ENCODE measurements around the gene ANKRD18B. TPM values are rescaled to one million over a fixed set of nuclear protein-coding genes. Genes with fewer than 3 reads are reported as not detected.
"Not testable (repeated sequence)": the region's sequence is repeated elsewhere in the genome, so short reads cannot be mapped to it uniquely, and the experiment has no call there.

Gene ANKRD18B
- total RNA-seq, 4 donors from 2014 or later, result not detected

GRCh38 chr9:33577786-33578185 is 53.7 kb downstream of the ANKRD18B start:
- in situ Hi-C loops (cut with MboI; ENCODE audit: low pct_ligation_motif_present in 1 of 4, low pct_unique_long_range_greater_than_20kb in 1 of 4, low sequenced_read_pairs in 3 of 4); H3K27ac ChIP-seq; H3K4me3 ChIP-seq; DNase-seq; intact Hi-C loops (cut with DNase I; ENCODE audit: low total_unique reads); H3K4me1 ChIP-seq; H3K9me3 ChIP-seq; H3K27me3 ChIP-seq; H3K36me3 ChIP-seq: not testable (repeated sequence)
- 42 to 60% methylated on average over 3 of the region's 3 CpGs for WGBS, 2 donors (ENCODE audit: low coverage in 1 of 2)

- in situ Hi-C loops (cut with MboI; ENCODE audit: low pct_ligation_motif_present in 1 of 4, low pct_unique_long_range_greater_than_20kb in 1 of 4, low sequenced_read_pairs in 3 of 4); H3K27ac ChIP-seq; intact Hi-C loops (cut with DNase I; ENCODE audit: low total_unique reads); H3K27me3 ChIP-seq; H3K36me3 ChIP-seq; H3K9me3 ChIP-seq; H3K4me3 ChIP-seq; H3K4me1 ChIP-seq; DNase-seq: not testable (repeated sequence)
- no CpG with 5 or more reads among the region's 1 CpG for WGBS, 2 donors (ENCODE audit: low coverage in 1 of 2)
Measured at GRCh38 chr9:33579996-33580395, 55.9 kb downstream of the ANKRD18B start.

DNA sequence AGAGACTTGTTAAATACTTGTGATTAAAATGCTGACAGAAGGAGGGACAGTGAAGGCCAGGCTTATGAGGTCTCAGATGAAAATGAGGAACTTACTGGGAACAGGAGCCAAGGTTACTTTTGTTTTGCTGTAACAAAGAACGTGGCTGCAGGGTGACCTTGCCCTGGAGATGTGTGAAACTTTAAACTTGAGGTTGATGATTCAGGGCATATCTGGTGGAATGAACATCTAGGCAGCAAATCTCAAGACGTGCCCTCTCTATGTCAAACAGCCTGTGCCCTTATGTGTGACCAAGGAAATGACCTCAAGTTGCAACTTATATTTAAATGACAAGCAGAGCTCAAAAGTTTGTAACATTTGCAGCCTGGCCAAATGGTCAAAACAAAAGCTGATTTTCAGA is 58.6 kb downstream of the ANKRD18B start:
- WGBS, 2 donors (ENCODE audit: low coverage in 1 of 2), result 47% methylated on average over 2 of the region's 2 CpGs; no CpG with 5 or more reads in 1 of the 2 donors

GRCh38 chr9:33586128-33586527 is 62.1 kb downstream of the ANKRD18B start:
- H3K36me3 ChIP-seq; in situ Hi-C loops (cut with MboI; ENCODE audit: low pct_ligation_motif_present in 1 of 4, low pct_unique_long_range_greater_than_20kb in 1 of 4, low sequenced_read_pairs in 3 of 4); H3K4me1 ChIP-seq; H3K27ac ChIP-seq; H3K9me3 ChIP-seq; H3K4me3 ChIP-seq; H3K27me3 ChIP-seq; intact Hi-C loops (cut with DNase I; ENCODE audit: low total_unique reads); DNase-seq: not testable (repeated sequence)
- WGBS, 2 donors (ENCODE audit: low coverage in 1 of 2), result 55 to 67% methylated on average over 1 of the region's 1 CpG

More for the DNA sequence above, 58.6 kb downstream of the ANKRD18B start:
- H3K36me3 ChIP-seq; H3K4me1 ChIP-seq; H3K9me3 ChIP-seq; H3K27ac ChIP-seq; H3K4me3 ChIP-seq; DNase-seq; intact Hi-C loops (cut with DNase I; ENCODE audit: low total_unique reads); H3K27me3 ChIP-seq; in situ Hi-C loops (cut with MboI; ENCODE audit: low pct_ligation_motif_present in 1 of 4, low pct_unique_long_range_greater_than_20kb in 1 of 4, low sequenced_read_pairs in 3 of 4): not testable (repeated sequence)

GRCh38 chr9:33587799-33588198 is 63.7 kb downstream of the ANKRD18B start:
- H3K9me3 ChIP-seq; intact Hi-C loops (cut with DNase I; ENCODE audit: low total_unique reads); DNase-seq; H3K4me1 ChIP-seq; H3K27me3 ChIP-seq; H3K27ac ChIP-seq; H3K36me3 ChIP-seq; in situ Hi-C loops (cut with MboI; ENCODE audit: low pct_ligation_motif_present in 1 of 4, low pct_unique_long_range_greater_than_20kb in 1 of 4, low sequenced_read_pairs in 3 of 4); H3K4me3 ChIP-seq: not testable (repeated sequence)
- WGBS, 2 donors (ENCODE audit: low coverage in 1 of 2), result no CpG with 5 or more reads among the region's 2 CpGs

DNA sequence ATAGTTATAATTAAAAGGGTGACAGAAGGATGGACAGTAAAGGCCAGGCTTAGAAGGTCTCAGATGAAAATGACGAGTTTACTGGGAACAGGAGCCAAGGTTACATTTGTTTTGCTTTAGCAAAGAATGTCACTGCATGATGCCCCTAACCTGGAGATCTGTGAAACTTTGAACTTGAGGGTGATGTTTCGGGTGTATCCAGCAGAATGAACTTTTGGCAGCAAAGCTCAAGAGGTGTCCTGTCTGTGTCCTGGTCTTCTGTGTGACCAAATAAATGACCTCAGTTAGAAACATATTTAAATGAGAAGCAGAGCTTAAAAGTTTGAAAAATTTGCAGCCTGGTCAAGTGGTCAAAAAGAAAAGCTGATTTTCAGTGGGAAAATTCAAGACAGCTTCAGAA is 64.8 kb downstream of the ANKRD18B start:
- in situ Hi-C loops (cut with MboI; ENCODE audit: low pct_ligation_motif_present in 1 of 4, low pct_unique_long_range_greater_than_20kb in 1 of 4, low sequenced_read_pairs in 3 of 4); H3K27me3 ChIP-seq; H3K36me3 ChIP-seq; H3K9me3 ChIP-seq; H3K4me1 ChIP-seq; DNase-seq; H3K27ac ChIP-seq; H3K4me3 ChIP-seq; intact Hi-C loops (cut with DNase I; ENCODE audit: low total_unique reads): not testable (repeated sequence)
- WGBS, 2 donors (ENCODE audit: low coverage in 1 of 2), result 91% methylated on average over 1 of the region's 2 CpGs; no CpG with 5 or more reads in 1 of the 2 donors

- H3K4me3 ChIP-seq; H3K4me1 ChIP-seq; in situ Hi-C loops (cut with MboI; ENCODE audit: low pct_ligation_motif_present in 1 of 4, low pct_unique_long_range_greater_than_20kb in 1 of 4, low sequenced_read_pairs in 3 of 4); H3K27me3 ChIP-seq; H3K27ac ChIP-seq; H3K36me3 ChIP-seq; intact Hi-C loops (cut with DNase I; ENCODE audit: low total_unique reads); DNase-seq; H3K9me3 ChIP-seq: not testable (repeated sequence)
- 88% methylated on average over 2 of the region's 2 CpGs; no CpG with 5 or more reads in 1 of the 2 donors for WGBS, 2 donors (ENCODE audit: low coverage in 1 of 2)
Measured at GRCh38 chr9:33590857-33591256, 66.8 kb downstream of the ANKRD18B start.

DNA sequence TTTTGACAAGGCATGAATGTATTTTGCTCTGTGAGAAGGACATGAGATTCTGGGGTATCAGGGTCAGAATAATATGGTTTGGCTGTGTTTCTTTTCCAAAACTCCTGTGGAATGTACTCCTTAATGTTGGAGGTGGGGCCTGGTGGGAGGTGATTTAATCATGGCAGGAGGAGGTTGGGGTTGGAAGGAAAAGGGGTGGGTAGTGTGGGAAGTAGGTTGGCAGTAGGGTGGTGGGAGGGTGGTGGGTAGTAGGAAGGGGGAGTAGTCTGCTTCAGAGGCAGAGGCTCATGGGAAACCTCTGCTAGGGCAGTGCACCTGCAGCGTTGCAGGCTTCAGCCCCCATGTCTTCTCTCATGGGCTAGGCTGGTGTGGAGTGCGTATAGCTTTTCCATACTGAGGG is 72.9 kb downstream of the ANKRD18B start:
- H3K27ac ChIP-seq; H3K4me1 ChIP-seq; DNase-seq; H3K27me3 ChIP-seq; in situ Hi-C loops (cut with MboI; ENCODE audit: low pct_ligation_motif_present in 1 of 4, low pct_unique_long_range_greater_than_20kb in 1 of 4, low sequenced_read_pairs in 3 of 4); H3K36me3 ChIP-seq; intact Hi-C loops (cut with DNase I; ENCODE audit: low total_unique reads); H3K9me3 ChIP-seq; H3K4me3 ChIP-seq: not testable (repeated sequence)
- 94 to 100% methylated on average over 2 of the region's 2 CpGs for WGBS, 2 donors (ENCODE audit: low coverage in 1 of 2)

DNA sequence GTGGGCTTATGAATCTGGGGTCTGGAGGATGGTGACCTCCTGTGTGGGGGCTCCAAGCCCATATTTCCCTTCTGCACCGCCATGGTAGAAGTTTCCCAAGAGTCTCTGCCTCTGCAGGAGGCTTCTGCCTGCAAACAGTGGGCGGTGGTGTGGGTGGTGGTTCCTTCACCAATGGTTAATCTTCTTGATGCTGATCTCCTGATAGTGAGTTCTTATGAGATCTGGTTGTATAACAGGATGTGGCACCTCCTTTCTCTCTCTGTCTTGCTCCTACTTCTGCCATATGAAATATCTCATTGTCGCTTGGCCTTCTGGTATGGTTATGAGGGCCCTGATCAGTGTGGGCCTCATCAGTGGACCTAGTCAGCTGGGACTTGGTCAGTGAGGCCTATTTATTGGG is 73.3 kb downstream of the ANKRD18B start:
- H3K4me3 ChIP-seq; H3K4me1 ChIP-seq; intact Hi-C loops (cut with DNase I; ENCODE audit: low total_unique reads); H3K27me3 ChIP-seq; H3K36me3 ChIP-seq; in situ Hi-C loops (cut with MboI; ENCODE audit: low pct_ligation_motif_present in 1 of 4, low pct_unique_long_range_greater_than_20kb in 1 of 4, low sequenced_read_pairs in 3 of 4); H3K27ac ChIP-seq; DNase-seq; H3K9me3 ChIP-seq: not testable (repeated sequence)
- 71% methylated on average over 3 of the region's 3 CpGs; no CpG with 5 or more reads in 1 of the 2 donors for WGBS, 2 donors (ENCODE audit: low coverage in 1 of 2)

GRCh38 chr9:33598796-33599379 is 74.8 kb downstream of the ANKRD18B start:
- DNase-seq; H3K27ac ChIP-seq; H3K27me3 ChIP-seq; H3K4me1 ChIP-seq; in situ Hi-C loops (cut with MboI; ENCODE audit: low pct_ligation_motif_present in 1 of 4, low pct_unique_long_range_greater_than_20kb in 1 of 4, low sequenced_read_pairs in 3 of 4); H3K4me3 ChIP-seq; H3K9me3 ChIP-seq; H3K36me3 ChIP-seq; intact Hi-C loops (cut with DNase I; ENCODE audit: low total_unique reads): not testable (repeated sequence)
- WGBS, 2 donors (ENCODE audit: low coverage in 1 of 2), result 89% methylated on average over 7 of the region's 8 CpGs; no CpG with 5 or more reads in 1 of the 2 donors

- in situ Hi-C loops (cut with MboI; ENCODE audit: low pct_ligation_motif_present in 1 of 4, low pct_unique_long_range_greater_than_20kb in 1 of 4, low sequenced_read_pairs in 3 of 4), result loop anchor here in 1 of 4 donors (25.0 kb wide), 1 partner anchor 89 kb away; the partner anchor contains the start of gene ANKRD18B
- H3K4me1 ChIP-seq; H3K27me3 ChIP-seq; H3K9me3 ChIP-seq; intact Hi-C loops (cut with DNase I; ENCODE audit: low total_unique reads); H3K27ac ChIP-seq; H3K4me3 ChIP-seq; DNase-seq; H3K36me3 ChIP-seq: not testable (repeated sequence)
- 96% methylated on average over 30 of the region's 32 CpGs; no CpG with 5 or more reads in 1 of the 2 donors for WGBS, 2 donors (ENCODE audit: low coverage in 1 of 2)
Measured at GRCh38 chr9:33600911-33601310, 76.9 kb downstream of the ANKRD18B start.

All from transverse colon (tissue), 4 donors.